Amygdala (tissue), 56 donors: ENCODE data around the gene C5AR2.
"Not testable (repeated sequence)": the region's sequence is repeated elsewhere in the genome, so short reads cannot be mapped to it uniquely, and the experiment has no call there.

Source experiments
- DNase-seq, 56 donors: peaks; one replicate each; lab custom pipeline; 2025; lab: John Stamatoyannopoulos, UW

C5AR2 gene

DNA sequence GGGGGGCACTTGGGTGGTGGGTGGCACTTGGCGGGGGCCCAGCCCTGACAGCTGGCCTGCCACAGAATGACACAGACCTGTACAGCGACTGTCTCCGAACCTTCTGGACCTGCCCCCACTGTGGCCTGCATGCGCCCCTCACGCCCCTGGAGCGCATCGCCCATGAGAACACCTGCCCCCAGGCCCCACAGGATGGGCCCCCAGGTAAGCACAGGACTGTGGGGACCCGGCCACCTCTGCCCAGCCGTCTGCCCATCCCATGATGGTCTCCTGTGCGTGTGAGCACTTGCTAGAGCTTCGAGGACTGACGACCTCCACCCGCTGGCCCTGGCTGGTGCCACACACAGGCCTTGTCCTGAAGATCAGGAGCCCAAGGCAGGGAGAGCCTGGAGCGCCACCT lies 49.1 kb downstream of the C5AR2 start:
- DNase-seq = no peak

DNA sequence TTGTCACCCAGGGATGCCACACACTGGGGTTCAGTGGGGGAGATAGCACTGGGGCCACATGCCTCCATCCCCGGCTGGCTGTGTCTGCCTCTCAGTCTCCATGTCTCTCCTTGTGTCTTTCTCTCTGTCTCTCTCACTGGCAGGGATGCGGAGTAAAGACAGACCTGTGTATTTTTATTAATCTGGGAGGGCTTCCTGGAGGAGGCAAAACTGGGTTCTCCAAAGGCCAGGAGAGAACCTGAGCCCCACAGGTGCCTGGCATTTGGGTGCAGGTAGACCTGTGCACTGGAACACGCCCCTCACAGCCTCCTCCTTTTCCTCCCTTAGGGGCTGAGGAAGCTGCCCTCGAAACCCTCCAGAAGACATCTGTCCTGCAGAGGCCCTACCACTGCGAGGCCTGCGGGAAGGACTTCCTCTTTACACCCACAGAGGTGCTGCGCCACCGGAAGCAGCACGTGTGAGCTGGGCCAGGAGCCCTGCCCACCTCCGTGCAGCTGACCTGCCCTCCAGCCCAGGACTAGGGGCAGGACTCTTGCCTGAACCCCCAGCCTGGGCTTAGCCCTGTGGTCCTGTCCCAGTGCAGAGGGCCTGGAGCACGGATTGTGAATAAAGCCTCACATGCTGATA lies 49.8 kb downstream of the C5AR2 start:
- DNase-seq = no peak

DNA sequence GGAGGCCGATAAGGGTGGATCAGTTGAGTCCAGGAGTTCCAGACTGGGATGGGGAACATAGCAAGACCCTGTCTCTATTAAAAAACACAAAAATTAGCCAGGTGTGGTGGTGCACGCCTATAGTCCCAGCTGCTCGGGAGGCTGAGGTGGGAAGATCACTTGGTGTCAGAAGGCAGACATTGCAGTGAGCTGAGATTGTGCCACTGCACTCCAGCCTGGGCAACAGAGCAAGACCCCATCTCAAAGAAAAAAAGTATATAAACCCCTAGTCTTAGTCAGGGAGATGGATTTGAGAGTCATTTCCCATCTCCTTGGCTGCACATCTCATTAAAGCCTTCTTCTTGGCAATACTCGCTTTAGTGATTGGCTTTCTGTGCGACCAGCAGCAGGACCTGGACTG lies 51.9 kb downstream of the C5AR2 start:
- DNase-seq = not testable (repeated sequence)

DNA sequence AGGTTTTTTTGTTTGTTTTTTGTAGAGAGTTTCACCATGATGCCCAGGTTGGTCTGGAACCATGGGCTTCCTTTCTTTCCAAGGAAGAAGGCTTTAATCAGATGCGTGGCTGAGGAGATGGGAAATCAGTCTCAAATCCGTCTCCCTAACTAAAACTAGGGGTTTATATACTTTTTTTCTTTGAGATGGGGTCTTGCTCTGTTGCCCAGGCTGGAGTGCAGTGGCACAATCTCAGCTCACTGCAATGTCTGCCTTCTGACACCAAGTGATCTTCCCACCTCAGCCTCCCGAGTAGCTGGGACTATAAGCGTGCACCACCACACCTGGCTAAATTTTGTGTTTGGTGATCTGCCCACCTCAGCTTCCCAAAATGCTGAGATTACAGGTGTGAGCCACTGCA lies 52.6 kb downstream of the C5AR2 start:
- not testable (repeated sequence) for DNase-seq

DNA sequence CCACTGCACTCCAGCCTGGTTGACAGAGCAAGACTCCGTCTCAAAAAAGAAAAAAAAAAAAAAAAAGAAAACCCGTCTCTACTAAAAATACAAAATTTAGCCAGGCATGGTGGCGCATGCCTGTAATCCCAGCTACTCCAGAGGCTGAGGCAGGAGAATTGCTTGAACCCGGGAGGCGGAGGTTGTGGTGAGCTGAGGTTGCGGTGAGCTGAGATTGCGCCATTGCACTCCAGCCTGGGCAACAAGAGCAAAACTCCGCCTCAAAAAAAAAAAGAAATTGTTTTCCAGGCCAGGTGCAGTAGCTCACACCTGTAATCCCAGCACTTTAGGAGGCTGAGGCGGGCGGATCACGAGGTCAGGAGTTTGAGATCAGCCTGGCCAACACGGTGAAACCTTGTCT lies 54.6 kb downstream of the C5AR2 start:
- DNase-seq = not testable (repeated sequence)

DNA sequence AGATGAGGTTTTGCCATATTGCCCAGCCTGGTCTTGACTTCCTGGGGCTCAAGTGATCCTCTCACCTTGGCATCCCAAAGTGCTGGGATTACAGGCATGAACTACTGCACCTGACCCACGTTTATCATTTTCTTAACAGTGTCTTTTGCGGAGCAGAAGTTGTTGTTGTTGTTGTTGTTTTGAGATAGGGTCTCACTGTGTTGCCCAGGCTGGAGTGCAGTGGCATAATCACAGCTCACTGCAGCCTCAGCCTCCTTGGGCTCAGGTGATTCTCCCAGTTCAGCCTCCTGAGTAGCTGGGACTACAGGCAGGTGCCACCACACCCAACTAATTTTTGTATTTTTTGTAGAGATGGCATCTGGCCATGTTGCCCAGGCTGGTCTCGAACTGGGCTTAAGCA lies 55.6 kb downstream of the C5AR2 start:
- not testable (repeated sequence) for DNase-seq

DNA sequence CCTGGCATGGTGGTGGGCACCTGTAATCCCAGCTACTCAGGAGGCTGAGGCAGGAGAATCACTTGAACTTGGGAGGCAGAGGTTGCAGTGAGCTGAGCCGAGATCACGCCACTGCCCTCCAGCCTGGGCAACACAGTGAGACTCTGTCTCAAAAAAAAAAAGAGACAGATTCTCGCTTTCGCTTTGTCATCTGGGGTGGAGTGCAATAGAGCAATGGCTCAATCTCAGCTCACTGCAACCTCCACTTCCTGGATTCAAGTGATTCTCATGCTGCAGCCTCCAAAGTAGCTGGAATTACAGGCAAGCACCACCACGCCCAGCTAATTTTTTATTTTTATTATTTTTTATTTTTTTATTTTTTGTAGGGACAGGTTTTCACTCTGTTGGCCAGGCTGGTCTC lies 56.7 kb downstream of the C5AR2 start:
- not testable (repeated sequence) for DNase-seq

DNA sequence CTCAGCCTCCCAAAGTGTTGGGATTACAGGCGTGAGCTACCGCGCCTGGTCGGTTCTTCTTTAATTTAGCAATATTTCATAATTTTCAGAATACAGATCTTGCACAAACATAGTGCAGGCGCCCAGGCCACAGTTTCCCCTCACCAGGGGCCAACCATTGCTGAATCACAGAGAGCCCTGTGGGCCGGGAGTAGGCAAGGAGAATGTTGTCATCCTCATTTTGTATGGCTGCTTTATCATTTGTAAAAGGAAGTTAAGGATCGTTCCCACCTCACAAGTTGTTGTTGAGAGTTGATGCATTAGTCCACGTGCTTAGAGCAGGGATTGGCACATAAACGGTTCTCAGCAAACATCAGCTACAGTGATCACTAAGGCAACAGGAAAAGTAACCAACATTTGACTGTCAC lies 57.2 kb downstream of the C5AR2 start:
- DNase-seq = no peak

DNA sequence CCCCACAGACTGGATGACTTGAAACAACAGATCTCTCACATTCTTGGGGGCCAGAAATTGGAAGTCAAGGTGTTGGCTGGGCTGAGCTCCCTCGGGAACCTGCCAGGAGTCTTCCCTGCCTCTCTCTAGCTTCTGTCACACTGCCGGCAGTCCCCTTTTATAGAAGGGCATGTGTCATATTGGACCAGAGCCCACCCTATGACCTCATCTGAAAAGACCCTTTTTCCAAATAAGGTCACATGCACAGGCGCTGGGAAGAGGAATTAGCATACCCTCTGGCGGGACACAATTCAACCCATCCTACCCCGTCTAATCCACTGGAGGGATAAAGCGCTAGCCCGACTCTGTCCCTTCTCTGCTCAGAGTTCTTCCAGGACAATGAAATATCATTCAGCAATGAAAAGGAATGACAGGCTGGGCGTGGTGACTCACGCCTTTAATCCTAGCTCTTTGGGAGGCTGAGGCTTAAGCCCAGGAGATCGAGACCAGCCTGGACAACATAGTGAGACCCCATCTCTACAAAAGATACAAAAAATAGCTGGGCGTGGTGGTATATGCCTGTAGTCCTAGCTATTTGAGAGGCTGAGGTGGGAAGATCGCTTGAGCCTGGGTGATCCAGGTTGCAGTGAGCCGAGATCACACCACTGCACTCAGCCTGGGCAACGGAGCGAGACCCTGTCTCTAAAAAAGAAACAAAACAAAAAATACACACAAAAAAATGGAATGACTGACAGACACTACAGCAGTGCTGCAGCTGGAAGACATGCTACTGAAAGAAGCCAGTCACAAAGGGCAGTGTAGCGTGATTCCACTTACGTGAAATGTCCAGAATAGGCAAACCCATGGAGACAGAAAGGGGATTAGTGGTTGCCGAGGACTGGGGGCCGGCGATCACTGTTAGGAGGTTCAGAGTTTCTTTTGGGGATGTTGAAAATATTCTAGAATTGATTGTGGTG lies 58.8 kb downstream of the C5AR2 start:
- no peak for DNase-seq

DNA sequence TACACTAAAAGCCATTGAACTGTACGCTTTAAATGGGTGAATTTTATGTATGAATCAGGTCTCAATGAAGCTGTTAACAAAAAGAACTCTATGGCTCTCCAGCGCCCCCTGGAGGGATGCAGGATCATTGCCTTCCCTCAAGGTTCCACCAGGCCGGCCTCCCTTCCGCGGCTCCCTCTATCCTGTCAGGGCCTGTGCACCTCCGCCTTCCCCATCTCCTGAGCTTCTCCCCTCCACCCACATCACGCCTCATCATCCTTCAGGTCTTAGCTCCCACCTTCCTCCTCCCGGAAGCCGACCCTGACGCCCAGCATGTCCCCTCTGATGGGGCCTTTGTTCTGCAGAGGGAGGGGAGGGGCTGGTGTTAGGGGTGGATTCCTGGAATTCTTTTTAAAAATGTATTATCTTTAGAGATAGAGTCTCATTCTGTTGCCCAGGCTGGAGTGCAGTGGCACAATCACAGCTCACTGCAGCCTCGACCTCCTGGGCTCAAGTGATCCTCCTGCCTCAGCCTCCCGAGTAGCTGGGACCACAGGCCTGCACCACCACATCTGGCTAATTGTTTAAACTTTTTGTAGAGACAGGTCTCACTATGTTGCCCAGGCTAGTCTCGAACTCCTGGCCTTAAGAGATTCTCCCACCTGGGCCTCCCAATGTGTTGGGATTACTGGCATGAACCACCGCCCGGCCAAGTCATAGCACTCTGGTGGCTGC lies 59.7 kb downstream of the C5AR2 start:
- DNase-seq = peak in 47 of 56 donors; percentile 14 to 83 (median 42)
